Neural cell (in vitro differentiated cells): ENCODE results near the gene USP12. TPM values are rescaled to one million over a fixed set of nuclear protein-coding genes. Genes with fewer than 3 reads are reported as not detected.

Experiments
- H2AFZ ChIP-seq: fragments of 200-600, 300-800 bp; sonication (generic), shearing (Covaris generic); 2 replicates; pipeline ENCODE4 v1.6.0; 2014; ENCODE audit warnings: low read depth, mild to moderate bottlenecking, antibody characterized with exemption, low read length, moderate library complexity
- H3F3A ChIP-seq: fragments of 200-600 bp; shearing (Covaris generic); 2 replicates; pipeline ENCODE4 v1.6.1; 2016; ENCODE audit warnings: mild to moderate bottlenecking, moderate library complexity, mixed read lengths, antibody characterized with exemption, low read length; ENCODE audit not compliant: insufficient read depth, poor library complexity, severe bottlenecking
- H3K27ac ChIP-seq: fragments of 200-600, 300-800 bp; sonication (generic), shearing (Covaris generic); 2 replicates; pipeline ENCODE4 v1.5.1; 2014; ENCODE audit warnings: mild to moderate bottlenecking, low read length, moderate library complexity
- H3K27me3 ChIP-seq: fragments of 300-800, 200-600 bp; sonication (generic), shearing (Covaris generic); 2 replicates; pipeline ENCODE4 v1.6.0; 2014; ENCODE audit warnings: mild to moderate bottlenecking, low read depth, low read length, moderate library complexity; ENCODE audit not compliant: insufficient read depth
- H3K36me3 ChIP-seq: fragments of 300-800, 200-600 bp; sonication (generic), shearing (Covaris generic); 2 replicates; pipeline ENCODE4 v1.5.1; 2014; ENCODE audit warnings: mild to moderate bottlenecking, antibody characterized with exemption, low read length, moderate library complexity; ENCODE audit not compliant: insufficient read depth
- H3K4me2 ChIP-seq: fragments of 300-800, 200-600 bp; sonication (generic), shearing (Covaris generic); 2 replicates; pipeline ENCODE4 v1.6.0; 2014; ENCODE audit warnings: mild to moderate bottlenecking, low read length
- H3K4me3 ChIP-seq: fragments of 300-800, 200-600 bp; sonication (generic), shearing (Covaris generic); 2 replicates; pipeline ENCODE4 v1.5.1; 2014; ENCODE audit warnings: mild to moderate bottlenecking, low read length, moderate library complexity
- H3K79me2 ChIP-seq: fragments of 200-600 bp; shearing (Covaris generic); replicated peaks from 2 replicates; pipeline ENCODE4 v1.6.0; 2014; ENCODE audit warnings: mild to moderate bottlenecking, low read length, moderate library complexity; ENCODE audit not compliant: insufficient read depth
- H3K9ac ChIP-seq: fragments of 300-800, 200-600 bp; sonication (generic), shearing (Covaris generic); 2 replicates; pipeline ENCODE4 v1.6.1; 2016; ENCODE audit warnings: mild to moderate bottlenecking, low read length, mixed read lengths
- H3K9me2 ChIP-seq: fragments of 200-600 bp; shearing (Covaris generic); 2 replicates; pipeline ENCODE4 v1.6.1; 2016; ENCODE audit warnings: mild to moderate bottlenecking, low read length, mixed read lengths; ENCODE audit not compliant: insufficient read depth
- H3K9me3 ChIP-seq: fragments of 200-600, 300-800 bp; sonication (generic), shearing (Covaris generic); 2 replicates; pipeline ENCODE4 v1.6.1; 2016; ENCODE audit warnings: mild to moderate bottlenecking, mixed run types, low read length, moderate library complexity, mixed read lengths
- H4K20me1 ChIP-seq: fragments of 200-600 bp; shearing (Covaris generic); 2 replicates; pipeline ENCODE4 v1.6.1; 2016; ENCODE audit warnings: mild to moderate bottlenecking, mixed run types; ENCODE audit not compliant: insufficient read depth
- EP300 ChIP-seq: fragments of 450-650 bp; conservative IDR thresholded peaks from 2 replicates; pipeline ENCODE4 v1.6.1; 2014; ENCODE audit warnings: antibody characterized with exemption, mild to moderate bottlenecking, moderate library complexity; ENCODE audit not compliant: poor library complexity, severe bottlenecking
- EZH2 ChIP-seq: fragments of 200-600, 300-800 bp; shearing (Covaris generic), sonication (generic); IDR thresholded peaks from 2 replicates; pipeline ENCODE4 v1.6.1; 2014; ENCODE audit warnings: antibody characterized with exemption, low read length, borderline replicate concordance, mild to moderate bottlenecking; ENCODE audit not compliant: insufficient read depth, poor library complexity, severe bottlenecking
- MXI1 ChIP-seq: fragments of 450-650 bp; conservative IDR thresholded peaks from 2 replicates; pipeline ENCODE4 v1.6.1; 2014; ENCODE audit warnings: antibody characterized with exemption, mild to moderate bottlenecking; ENCODE audit not compliant: poor library complexity, severe bottlenecking
- POLR2AphosphoS5 ChIP-seq: IDR thresholded peaks from 2 replicates; pipeline ENCODE4 v1.6.1; 2012
- RAD21 ChIP-seq: fragments of 450-650 bp; conservative IDR thresholded peaks from 2 replicates; pipeline ENCODE4 v1.6.1; 2014; ENCODE audit warnings: antibody characterized with exemption, mild to moderate bottlenecking, moderate library complexity
- SMC3 ChIP-seq: fragments of 450-650 bp; conservative IDR thresholded peaks from 2 replicates; pipeline ENCODE4 v1.6.1; 2014; ENCODE audit warnings: antibody characterized with exemption, mild to moderate bottlenecking, moderate library complexity; ENCODE audit not compliant: poor library complexity
- TAF1 ChIP-seq: IDR thresholded peaks from 2 replicates; pipeline ENCODE4 v1.6.1; 2012; ENCODE audit warnings: low read depth
- polyA plus RNA-seq: library from polyadenylated mRNA; depleted of rRNA; stranded (reverse); fragments of >200 nt; gene quantifications from 2 replicates; pipeline ENCODE4 v1.2.3, GENCODE V29; 2014
- TF ChIP-seq, protein P1 (sequence below): fragments of 450-650 bp; IDR thresholded peaks from 2 replicates; pipeline ENCODE4 v1.5.1; 2014; ENCODE audit warnings: antibody characterized with exemption, mild to moderate bottlenecking, moderate library complexity; ENCODE audit not compliant: poor library complexity, severe bottlenecking
- TF ChIP-seq, protein P2 (sequence below): IDR thresholded peaks from 2 replicates; pipeline ENCODE4 v1.6.1; 2012; ENCODE audit warnings: borderline replicate concordance

Gene USP12
- polyA plus RNA-seq, 1 donor from 2014 or later = 26.2 TPM

DNA sequence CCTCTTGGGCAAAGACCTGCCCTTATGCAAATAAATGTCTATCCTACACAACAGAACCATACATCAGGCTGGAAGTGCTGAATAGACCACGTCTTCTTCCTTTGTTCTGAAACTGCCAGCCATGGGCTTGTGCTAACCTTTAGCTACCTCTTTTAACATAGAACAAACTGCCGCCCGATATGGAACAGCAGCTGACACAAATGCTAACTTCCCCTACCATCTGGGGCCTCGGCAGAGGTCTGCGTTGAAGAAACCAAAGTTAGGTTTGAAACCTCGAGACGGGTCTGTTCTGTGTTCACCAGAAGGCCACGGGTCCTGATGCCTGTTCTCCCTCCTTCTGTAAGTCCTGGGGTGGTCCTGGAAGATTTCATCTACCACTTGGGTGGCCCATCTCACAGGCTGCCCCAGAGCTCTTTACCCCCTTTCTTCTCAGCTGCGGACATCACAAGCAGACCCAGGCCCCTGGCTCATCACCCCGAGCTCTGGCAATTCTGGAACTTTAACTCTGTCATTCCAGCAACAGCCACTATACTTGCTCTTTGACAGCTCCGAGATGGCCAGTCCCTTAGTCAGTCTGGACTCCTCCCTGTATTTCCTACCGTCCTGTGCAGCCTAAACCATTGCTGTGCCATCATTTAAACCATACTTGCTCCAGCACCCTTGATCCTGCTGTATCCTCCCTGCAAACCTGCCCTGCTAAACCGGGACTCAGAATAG is 146.7 kb downstream of the USP12 start:
- TF ChIP-seq, protein P1, sequence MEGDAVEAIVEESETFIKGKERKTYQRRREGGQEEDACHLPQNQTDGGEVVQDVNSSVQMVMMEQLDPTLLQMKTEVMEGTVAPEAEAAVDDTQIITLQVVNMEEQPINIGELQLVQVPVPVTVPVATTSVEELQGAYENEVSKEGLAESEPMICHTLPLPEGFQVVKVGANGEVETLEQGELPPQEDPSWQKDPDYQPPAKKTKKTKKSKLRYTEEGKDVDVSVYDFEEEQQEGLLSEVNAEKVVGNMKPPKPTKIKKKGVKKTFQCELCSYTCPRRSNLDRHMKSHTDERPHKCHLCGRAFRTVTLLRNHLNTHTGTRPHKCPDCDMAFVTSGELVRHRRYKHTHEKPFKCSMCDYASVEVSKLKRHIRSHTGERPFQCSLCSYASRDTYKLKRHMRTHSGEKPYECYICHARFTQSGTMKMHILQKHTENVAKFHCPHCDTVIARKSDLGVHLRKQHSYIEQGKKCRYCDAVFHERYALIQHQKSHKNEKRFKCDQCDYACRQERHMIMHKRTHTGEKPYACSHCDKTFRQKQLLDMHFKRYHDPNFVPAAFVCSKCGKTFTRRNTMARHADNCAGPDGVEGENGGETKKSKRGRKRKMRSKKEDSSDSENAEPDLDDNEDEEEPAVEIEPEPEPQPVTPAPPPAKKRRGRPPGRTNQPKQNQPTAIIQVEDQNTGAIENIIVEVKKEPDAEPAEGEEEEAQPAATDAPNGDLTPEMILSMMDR = no peak
- TF ChIP-seq EZH2 (no peak), SMC3 (no peak), POLR2AphosphoS5 (no peak), TAF1 (no peak), MXI1 (no peak)
- H4K20me1 ChIP-seq = no peaks in the 10 kb centered on the region
- H3K79me2 ChIP-seq = no peaks in the 10 kb centered on the region
- no peak overlapping the region for H2AFZ ChIP-seq
- no peaks in the 10 kb centered on the region for H3K36me3 ChIP-seq
- H3K4me2 ChIP-seq = no peak overlapping the region
- no peaks in the 10 kb centered on the region for H3F3A ChIP-seq
- H3K27ac ChIP-seq = no peak overlapping the region
- no peak overlapping the region for H3K4me3 ChIP-seq
- H3K9ac ChIP-seq = no peak overlapping the region
- no peaks in the 10 kb centered on the region for H3K27me3 ChIP-seq
- H3K9me2 ChIP-seq = no peaks in the 10 kb centered on the region
- no peaks in the 10 kb centered on the region for H3K9me3 ChIP-seq

DNA sequence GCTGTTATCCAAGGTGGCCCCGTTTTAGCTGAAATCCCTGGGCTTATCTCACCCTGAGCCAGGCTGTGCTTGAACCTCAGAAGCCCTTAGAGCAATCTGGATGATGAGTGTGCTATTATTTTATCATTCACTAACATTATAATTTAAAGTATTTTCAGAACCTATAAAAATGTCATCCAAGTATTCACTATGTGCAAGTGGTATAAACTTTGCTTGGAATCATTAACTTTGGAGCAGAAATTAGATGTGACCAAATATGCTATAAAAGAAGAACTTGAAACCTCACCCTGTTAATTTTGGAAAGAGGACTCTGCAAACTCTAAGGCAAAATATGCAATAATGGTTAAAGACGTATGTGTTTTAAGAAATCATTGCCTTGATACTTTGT is 147.5 kb downstream of the USP12 start:
- Histone ChIP-seq H3F3A (no peaks in the 10 kb centered on the region), H3K9ac (no peak overlapping the region), H3K79me2 (no peaks in the 10 kb centered on the region), H3K4me2 (no peak overlapping the region), H2AFZ (no peak overlapping the region), H3K4me3 (no peak overlapping the region), H3K9me2 (no peaks in the 10 kb centered on the region), H3K27me3 (no peaks in the 10 kb centered on the region), H4K20me1 (no peaks in the 10 kb centered on the region), H3K36me3 (no peaks in the 10 kb centered on the region), H3K9me3 (no peaks in the 10 kb centered on the region), H3K27ac (no peak overlapping the region)
- TF ChIP-seq, protein P1 = no peak
- no peak for TF ChIP-seq POLR2AphosphoS5
- TF ChIP-seq, protein P2, sequence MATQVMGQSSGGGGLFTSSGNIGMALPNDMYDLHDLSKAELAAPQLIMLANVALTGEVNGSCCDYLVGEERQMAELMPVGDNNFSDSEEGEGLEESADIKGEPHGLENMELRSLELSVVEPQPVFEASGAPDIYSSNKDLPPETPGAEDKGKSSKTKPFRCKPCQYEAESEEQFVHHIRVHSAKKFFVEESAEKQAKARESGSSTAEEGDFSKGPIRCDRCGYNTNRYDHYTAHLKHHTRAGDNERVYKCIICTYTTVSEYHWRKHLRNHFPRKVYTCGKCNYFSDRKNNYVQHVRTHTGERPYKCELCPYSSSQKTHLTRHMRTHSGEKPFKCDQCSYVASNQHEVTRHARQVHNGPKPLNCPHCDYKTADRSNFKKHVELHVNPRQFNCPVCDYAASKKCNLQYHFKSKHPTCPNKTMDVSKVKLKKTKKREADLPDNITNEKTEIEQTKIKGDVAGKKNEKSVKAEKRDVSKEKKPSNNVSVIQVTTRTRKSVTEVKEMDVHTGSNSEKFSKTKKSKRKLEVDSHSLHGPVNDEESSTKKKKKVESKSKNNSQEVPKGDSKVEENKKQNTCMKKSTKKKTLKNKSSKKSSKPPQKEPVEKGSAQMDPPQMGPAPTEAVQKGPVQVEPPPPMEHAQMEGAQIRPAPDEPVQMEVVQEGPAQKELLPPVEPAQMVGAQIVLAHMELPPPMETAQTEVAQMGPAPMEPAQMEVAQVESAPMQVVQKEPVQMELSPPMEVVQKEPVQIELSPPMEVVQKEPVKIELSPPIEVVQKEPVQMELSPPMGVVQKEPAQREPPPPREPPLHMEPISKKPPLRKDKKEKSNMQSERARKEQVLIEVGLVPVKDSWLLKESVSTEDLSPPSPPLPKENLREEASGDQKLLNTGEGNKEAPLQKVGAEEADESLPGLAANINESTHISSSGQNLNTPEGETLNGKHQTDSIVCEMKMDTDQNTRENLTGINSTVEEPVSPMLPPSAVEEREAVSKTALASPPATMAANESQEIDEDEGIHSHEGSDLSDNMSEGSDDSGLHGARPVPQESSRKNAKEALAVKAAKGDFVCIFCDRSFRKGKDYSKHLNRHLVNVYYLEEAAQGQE = no peak
- TF ChIP-seq EZH2 = no peak
- no peak for TF ChIP-seq RAD21
- no peak for TF ChIP-seq SMC3
- no peak for TF ChIP-seq EP300
- no peak for TF ChIP-seq TAF1
- no peak for TF ChIP-seq MXI1
